Measurements from ENCODE around the gene UBE2S. TPM values are rescaled to one million over a fixed set of nuclear protein-coding genes. Genes with fewer than 3 reads are reported as not detected.

Gene UBE2S
- total and polyA plus RNA-seq, 11 donors = 10.9 to 51.8 (median 27.6) TPM

DNA sequence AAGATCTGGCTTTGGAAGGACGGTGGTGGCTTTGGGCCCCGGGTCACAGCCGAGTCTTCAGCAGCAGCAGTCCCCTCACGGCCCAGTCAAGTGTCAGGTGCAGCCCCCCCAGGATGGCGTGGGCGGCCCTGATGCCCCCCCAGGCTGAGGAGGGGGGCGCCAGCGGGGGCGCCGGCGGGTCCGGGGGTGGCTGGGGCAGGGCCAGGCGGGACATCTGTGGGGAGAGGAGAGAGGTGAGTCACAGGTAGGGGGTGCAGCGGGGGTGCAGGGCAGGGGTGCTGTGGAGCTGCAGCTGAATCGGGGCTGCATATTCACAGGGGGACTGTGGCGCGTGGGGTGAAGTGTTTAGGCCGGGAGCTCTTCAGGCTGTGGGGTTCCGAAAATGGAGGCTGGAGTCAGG lies 41.6 kb downstream of the UBE2S start:
- intact Hi-C loops (cut with DNase I) = no loop called here
- H3K9me3 ChIP-seq = no peaks in the 10 kb centered on the region
- no peak for TF ChIP-seq POLR2A (IDR thresholded peaks at IDR 0.05)
- TF ChIP-seq, protein P1, sequence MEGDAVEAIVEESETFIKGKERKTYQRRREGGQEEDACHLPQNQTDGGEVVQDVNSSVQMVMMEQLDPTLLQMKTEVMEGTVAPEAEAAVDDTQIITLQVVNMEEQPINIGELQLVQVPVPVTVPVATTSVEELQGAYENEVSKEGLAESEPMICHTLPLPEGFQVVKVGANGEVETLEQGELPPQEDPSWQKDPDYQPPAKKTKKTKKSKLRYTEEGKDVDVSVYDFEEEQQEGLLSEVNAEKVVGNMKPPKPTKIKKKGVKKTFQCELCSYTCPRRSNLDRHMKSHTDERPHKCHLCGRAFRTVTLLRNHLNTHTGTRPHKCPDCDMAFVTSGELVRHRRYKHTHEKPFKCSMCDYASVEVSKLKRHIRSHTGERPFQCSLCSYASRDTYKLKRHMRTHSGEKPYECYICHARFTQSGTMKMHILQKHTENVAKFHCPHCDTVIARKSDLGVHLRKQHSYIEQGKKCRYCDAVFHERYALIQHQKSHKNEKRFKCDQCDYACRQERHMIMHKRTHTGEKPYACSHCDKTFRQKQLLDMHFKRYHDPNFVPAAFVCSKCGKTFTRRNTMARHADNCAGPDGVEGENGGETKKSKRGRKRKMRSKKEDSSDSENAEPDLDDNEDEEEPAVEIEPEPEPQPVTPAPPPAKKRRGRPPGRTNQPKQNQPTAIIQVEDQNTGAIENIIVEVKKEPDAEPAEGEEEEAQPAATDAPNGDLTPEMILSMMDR (IDR thresholded peaks at IDR 0.05) = no peak
- no peaks in the 10 kb centered on the region for H3K36me3 ChIP-seq
- H3K27me3 ChIP-seq = peaks cover 24 to 43% (median 30%) of the 10 kb centered on the region in 9 donors
- WGBS, 4 donors = 69 to 74% (median 72%) methylated on average over 15 to 19 of the region's 19 CpGs
- no peak overlapping the region for H3K27ac ChIP-seq
- DNase-seq = no peak
- ATAC-seq = no peak
- peaks cover 0 to 20% (median 0%) of the 10 kb centered on the region in 12 donors for H3K4me1 ChIP-seq
- H3K4me3 ChIP-seq = no peak overlapping the region

DNA sequence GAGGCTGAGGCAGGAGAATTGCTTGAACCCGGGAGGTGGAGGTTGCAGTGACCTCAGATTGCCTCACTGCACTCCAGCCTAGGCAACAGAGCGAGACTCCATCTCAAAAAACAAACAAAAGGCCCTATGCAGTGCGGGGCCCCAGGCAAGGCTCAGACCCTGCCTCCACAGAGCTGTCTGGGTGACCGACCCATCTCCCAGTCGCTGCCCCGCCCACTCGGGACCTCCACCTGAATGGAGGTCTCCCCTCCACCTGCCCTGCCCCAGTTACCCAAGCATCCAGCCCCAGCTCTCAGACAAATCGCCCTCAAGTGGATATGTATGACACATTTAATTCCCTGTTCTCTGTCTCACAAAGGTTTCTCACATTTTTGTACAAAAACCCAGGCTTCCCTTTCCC lies 42.3 kb downstream of the UBE2S start:
- Histone ChIP-seq H3K27me3 (peaks cover 20 to 35% (median 24%) of the 10 kb centered on the region in 9 donors), H3K27ac (no peak overlapping the region), H3K36me3 (no peaks in the 10 kb centered on the region), H3K9me3 (no peaks in the 10 kb centered on the region), H3K4me3 (no peak overlapping the region), H3K4me1 (peaks cover 0 to 18% (median 0%) of the 10 kb centered on the region in 12 donors)
- no peak for DNase-seq
- ATAC-seq = no peak
- intact Hi-C loops (cut with DNase I) = no loop called here
- 78 to 91% (median 85%) methylated on average over 8 of the region's 8 CpGs for WGBS, 4 donors
- TF ChIP-seq POLR2A (IDR thresholded peaks at IDR 0.05) = no peak
- TF ChIP-seq, protein P1 (IDR thresholded peaks at IDR 0.05) = no peak

DNA sequence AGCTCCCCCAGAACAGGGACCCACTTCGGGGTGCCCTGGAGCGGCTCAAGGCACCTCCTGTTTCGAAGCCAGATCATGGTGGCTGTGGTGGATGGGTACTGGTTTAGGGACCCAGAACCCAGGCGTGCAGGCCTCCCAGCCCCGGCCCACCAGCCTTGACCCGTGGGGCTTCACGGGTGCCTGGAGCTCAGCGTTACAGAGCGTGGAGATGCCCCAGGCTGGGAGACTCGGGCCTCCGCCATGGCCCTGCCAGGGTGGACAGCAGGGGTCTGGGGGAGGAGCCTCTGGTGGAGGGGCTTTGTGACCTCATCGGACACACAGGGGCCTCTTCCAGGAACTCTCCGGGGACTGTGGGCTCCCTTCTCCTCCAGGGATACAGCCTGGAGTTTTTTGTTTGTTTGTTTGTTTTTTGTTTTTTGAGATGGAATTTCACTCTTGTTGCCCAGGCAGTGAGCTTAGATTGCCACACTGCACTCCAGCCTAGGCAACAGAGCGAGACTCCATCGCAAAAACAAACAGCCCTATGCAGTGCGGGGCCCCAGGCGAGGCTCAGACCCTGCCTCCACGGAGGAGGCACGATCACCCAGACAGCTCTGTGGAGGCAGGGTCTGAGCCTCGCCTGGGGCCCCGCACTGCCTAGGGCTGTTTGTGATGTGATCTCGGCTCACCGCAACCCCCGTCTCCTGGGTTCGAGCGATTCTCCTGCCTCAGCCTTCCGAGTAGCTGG lies 44.4 kb downstream of the UBE2S start, which contains the start of gene GARIN5B:
Gene GARIN5B (minus strand): TSS at position 271 of the 727 bp plus-strand sequence. CDS start 194 bp downstream, at position 77.
- intact Hi-C loops (cut with DNase I) = no loop called here
- DNase-seq = peak in 1 of 5 donors; percentile 46
- Histone ChIP-seq H3K4me1 (no peaks in the 10 kb centered on the region), H3K27me3 (peaks cover 2 to 17% (median 5%) of the 10 kb centered on the region in 9 donors), H3K9me3 (no peaks in the 10 kb centered on the region), H3K36me3 (no peaks in the 10 kb centered on the region), H3K4me3 (no peak within 1 kb of the TSS), H3K27ac (no peak within 1 kb of the TSS)
- ATAC-seq = no peak
- TF ChIP-seq, protein P1 (IDR thresholded peaks at IDR 0.05) = no peak
- no peak for TF ChIP-seq POLR2A (IDR thresholded peaks at IDR 0.05)
- WGBS, 4 donors = 77 to 80% (median 78%) methylated on average over 22 to 27 of the region's 27 CpGs

DNA sequence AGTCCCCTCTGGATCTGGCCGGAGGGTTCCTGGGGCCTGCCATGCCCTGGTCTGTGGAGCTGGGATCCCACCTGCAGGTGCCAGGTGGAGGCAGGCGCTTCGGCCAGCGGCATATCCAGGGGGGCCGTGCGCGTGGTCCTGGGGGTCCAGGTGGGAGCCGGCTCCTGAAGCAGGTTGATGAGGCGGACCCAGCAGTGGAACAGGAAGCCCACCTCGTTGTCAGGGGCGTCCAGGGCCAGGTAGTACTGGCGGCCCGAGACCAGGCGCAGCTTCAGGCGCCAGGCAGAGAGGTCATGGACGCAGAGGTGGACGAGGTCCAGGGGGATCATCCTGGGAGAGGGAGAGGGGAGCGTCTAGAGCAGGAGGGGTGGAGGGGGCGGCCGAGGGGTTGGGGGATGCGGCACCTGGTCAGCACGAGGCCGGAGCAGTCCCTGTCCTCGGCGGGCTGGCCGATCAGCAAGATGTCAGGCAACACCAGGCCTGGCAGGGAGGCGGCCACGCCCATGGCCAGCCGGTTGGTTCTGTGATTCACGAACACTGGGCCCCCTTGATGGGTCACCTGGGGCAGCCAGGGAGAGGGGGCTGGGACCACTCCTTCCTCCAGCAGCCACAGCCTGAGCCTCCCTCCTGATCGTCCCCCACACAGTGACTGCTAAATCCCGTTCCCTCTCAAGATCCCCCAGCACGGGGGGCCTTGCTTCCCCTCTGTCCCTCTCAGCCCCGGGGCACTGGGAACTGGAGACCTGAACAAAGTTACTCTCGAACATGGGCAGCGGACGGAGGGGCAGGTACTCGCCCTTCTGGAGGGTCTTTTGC lies 45.2 kb downstream of the UBE2S start:
- TF ChIP-seq POLR2A (IDR thresholded peaks at IDR 0.05) = no peak
- TF ChIP-seq, protein P1 (IDR thresholded peaks at IDR 0.05) = no peak
- Histone ChIP-seq H3K4me3 (no peak overlapping the region), H3K9me3 (no peaks in the 10 kb centered on the region), H3K27ac (no peak overlapping the region), H3K36me3 (no peaks in the 10 kb centered on the region), H3K27me3 (peaks cover 0 to 9% (median 0%) of the 10 kb centered on the region in 9 donors), H3K4me1 (no peaks in the 10 kb centered on the region)
- DNase-seq (peak in 1 of 5 donors; percentile 34), ATAC-seq (no peak)
- intact Hi-C loops (cut with DNase I) = no loop called here
- 69 to 76% (median 73%) methylated on average over 30 to 38 of the region's 38 CpGs for WGBS, 4 donors

Measured in heart left ventricle (tissue), 16 donors.